GM18526 (cell line): ENCODE data around the gene NT5C2.

Experiments
- POLR2A ChIP-seq: IDR thresholded peaks from 3 replicates; pipeline ENCODE4 v1.6.1; 2011; ENCODE audit not compliant: insufficient read length; ENCODE audit errors: extremely low read depth

The NT5C2 gene

DNA sequence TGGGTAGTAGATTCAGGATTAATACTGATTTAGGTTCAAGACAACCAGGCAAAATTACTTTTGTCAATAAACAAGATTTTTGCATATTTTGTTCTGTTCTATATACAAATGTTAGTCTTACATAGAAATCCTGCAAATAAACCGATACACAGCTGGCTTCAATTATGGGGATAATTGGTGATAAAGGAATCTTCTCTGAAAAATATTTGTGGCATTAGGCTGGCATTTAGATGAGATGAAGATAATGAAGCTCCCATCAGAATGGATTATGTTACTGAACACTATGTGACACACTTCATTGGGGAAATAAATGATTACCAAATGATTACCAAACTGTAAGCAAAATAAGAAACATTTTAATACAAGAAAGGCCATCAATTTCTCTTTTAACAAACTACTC lies 65.8 kb downstream of the NT5C2 start:
- no peak for TF ChIP-seq POLR2A

GRCh38 chr10:103125323-103126267 lies 67.5 kb downstream of the NT5C2 start:
- TF ChIP-seq POLR2A: no peak

DNA sequence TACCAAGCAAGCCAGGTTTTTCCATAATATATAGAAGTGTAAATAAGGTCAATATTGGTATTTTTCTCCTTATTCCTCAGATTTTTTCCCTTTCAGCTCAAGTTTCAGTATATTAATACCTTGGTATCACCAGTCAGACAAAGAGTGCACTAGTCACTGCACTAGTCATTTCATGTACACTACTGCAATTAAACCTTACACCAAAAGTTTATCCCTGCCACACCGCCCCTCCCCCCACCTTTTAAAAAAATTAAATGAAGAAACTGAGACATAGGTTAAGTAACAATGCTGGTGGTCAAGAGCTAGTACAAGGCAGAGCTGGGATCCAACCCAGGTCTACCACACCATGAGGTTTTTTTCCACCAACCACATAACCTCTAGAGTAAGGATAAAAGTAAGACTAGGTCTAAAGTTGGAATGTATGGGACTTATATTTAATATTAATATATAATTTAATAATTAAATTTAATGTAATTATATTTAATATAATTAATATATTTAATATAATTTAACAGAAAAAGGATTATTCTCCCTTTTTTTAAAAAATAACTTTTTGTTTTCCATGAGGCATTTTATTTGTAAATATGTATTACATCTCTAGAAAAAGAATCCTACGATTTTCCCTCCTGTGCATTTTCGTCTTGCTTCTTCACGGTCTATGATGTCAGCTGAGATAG lies 68.5 kb downstream of the NT5C2 start:
- TF ChIP-seq POLR2A: no peak

GRCh38 chr10:103123282-103124024 lies 69.6 kb downstream of the NT5C2 start:
- TF ChIP-seq POLR2A: no peak

- no peak for TF ChIP-seq POLR2A
Measured at GRCh38 chr10:103120977-103121735, 71.9 kb downstream of the NT5C2 start.

DNA sequence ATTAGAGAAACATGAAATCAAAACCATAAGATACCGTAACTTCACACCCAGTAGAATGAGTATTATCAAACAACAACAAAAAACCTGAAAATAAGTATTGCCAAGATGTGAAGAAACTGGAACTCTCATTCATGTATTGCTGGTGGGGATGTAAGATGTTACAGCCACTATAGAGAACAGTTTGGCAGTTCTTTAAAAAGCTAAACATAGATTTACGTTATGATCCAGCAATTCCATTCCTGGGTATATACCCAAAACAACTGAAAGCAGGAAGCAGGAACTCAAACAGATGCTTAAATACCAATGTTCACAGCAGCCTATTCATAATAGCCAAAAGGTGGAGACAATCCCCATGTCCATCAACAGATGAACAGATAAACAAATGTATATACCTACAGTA lies 72.5 kb downstream of the NT5C2 start:
- TF ChIP-seq POLR2A: no peak

- no peak for TF ChIP-seq POLR2A
Measured at GRCh38 chr10:103117247-103117646, 75.8 kb downstream of the NT5C2 start.

DNA sequence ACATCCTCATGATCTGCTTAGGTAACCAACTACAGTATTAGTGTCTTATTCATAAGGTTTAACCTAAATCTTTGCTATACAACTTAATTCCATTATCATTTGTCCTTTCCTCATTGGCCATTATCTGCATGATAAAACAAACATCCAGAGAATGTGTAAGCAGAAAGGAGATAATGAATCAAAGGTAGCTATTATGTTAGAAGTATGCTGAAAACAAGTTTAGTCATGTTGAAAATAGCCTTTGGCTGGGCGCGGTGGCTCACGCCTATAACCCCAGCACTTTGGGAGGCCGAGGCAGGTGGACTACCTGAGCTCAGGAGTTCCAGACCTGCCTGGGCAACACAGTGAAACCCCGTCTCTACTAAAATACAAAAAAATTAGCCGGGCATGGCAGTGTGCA lies 78.2 kb downstream of the NT5C2 start:
- no peak for TF ChIP-seq POLR2A

DNA sequence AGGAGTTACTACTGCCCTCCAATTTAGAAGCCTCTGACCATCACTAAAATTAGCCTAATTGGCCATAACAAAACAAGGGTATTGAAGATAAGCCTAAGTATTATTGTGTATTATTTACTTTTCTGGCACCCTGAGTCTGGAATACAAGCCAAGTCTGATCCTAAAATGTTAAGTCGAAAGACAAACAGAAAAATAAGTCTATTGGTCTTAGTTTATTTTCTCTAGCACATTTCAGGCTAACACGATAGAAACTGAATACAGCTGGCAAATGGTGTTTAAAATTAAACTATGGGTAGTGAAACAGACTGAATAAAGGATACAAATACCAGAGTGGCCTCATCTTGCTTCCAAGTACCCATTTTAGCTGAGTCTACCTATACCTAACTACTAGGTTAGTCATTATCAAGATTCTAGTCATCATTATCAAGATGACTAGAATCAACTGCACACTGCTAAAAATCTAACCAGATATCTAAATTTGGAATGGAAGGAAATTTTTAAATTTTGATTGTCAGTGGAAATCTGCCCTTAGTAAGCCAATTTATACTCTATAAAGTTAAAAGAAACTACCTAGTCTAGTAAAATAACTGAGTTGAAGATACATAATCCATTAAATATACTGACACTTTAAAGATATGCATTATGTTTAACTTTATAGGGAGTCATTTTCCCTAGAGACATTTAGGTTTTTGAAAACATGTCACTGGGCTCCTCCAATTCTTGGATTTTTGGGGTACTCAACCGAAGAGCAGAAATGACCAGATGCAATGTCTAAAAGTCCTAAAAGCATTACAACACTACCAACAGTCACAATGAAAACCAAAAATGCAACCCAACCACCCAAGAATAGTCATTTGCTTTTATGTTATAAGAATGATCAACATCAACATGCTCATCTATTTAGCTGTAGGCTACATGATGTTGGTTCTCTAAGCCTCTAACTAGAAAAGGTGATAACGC lies 80.9 kb downstream of the NT5C2 start:
- no peak for TF ChIP-seq POLR2A

- TF ChIP-seq POLR2A: no peak
Measured at GRCh38 chr10:103111031-103111917, 81.8 kb downstream of the NT5C2 start.

DNA sequence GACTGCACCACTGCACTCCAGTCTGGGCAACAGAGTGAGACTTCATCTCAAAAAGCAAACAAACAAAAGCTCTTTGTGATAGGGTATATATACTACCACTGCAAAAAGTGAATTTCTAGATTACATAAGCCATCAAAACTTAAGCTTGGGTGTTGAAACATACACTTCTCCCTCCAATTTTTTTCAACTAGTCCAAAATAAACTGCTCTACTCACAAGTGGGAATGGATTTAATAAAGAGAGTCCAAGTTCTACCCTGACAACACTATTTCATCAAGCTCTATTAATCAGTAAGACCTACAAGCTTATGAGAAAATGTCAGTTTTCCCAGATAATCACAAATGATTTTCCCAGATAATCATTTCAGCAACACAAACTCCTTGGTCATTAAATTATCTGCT lies 82.7 kb downstream of the NT5C2 start:
- TF ChIP-seq POLR2A: no peak

DNA sequence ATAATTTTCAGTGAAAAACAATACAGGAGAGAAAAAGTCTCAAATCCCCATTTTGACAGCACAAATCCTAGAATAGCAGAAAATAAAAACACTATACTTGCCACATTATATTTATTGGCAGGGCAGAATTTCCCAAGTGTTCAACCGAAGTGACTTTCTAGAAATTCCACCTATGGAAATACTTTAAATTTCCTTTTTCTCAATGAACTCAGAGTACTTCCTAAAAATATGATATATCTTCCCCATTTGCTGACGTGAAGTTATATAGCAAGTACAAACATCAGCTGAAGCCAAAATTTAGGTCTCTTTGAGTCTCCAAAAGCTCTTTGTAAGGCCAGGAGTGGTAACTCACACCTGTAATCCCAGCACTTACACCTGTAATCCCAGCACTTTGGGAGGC lies 83.3 kb downstream of the NT5C2 start:
- no peak for TF ChIP-seq POLR2A

DNA sequence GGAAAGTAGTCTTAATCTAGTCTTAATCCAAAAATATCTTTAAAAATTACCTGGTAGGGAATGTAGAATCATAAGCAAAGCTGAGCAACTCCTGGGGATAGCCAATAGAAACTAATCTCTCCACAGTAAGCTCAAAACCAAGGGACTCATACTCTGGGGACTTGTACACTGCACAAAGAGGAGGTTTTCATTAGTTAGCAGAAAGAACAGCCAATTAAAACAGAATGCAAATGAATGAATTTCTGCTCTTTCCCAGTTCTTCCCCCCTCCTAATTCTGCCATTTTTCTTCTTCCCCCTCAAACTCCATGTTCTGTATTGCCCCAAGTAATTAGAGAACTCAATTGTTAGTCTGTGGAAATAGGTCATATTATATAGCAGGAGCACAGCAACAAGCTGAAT lies 86.5 kb downstream of the NT5C2 start:
- TF ChIP-seq POLR2A: no peak
